Spleen (tissue), 11 donors: ENCODE measurements around the gene EHHADH. TPM values are rescaled to one million over a fixed set of nuclear protein-coding genes. Genes with fewer than 3 reads are reported as not detected.

Experiments
- DNase-seq: peaks from one replicate; pipeline ENCODE4 v3.0.0-alpha.2; 2020
- H3K27ac ChIP-seq, 8 donors: fragments of 200-600 bp; sonication (generic) in 7 of 8; 1 replicate in 4 of 8; 2 replicates in 4 of 8; pipeline versions ENCODE4 v1.5.0 to v1.8.0; 2016 to 2021; ENCODE audit warnings: inconsistent platforms in 4 of 8, mild to moderate bottlenecking in 4 of 8, moderate library complexity in 1 of 8
- H3K27me3 ChIP-seq, 7 donors: fragments of 200-600 bp; sonication (generic) in 6 of 7; replicated peaks in 1 of 7; 1 replicate in 4 of 7; 2 replicates in 3 of 7; pipeline versions ENCODE4 v1.5.0 to v1.8.0; 2016 to 2021; ENCODE audit warnings: inconsistent platforms in 3 of 7, mild to moderate bottlenecking in 1 of 7
- H3K36me3 ChIP-seq, 6 donors: fragments of 200-600 bp; sonication (generic) in 5 of 6; 1 replicate in 4 of 6; 2 replicates in 2 of 6; pipeline versions ENCODE4 v1.5.0 to v1.8.0; 2016 to 2021; ENCODE audit warnings: inconsistent platforms in 2 of 6
- H3K4me1 ChIP-seq, 6 donors: fragments of 200-600 bp; sonication (generic) in 5 of 6; 1 replicate in 3 of 6; 2 replicates in 3 of 6; pipeline versions ENCODE4 v1.5.0 to v1.8.0; 2016 to 2021; ENCODE audit warnings: inconsistent platforms in 3 of 6
- H3K4me3 ChIP-seq, 8 donors: fragments of 200-600 bp; sonication (generic) in 7 of 8; 1 replicate in 4 of 8; 2 replicates in 4 of 8; pipeline versions ENCODE4 v1.5.0 to v1.8.0; 2016 to 2021; ENCODE audit warnings: inconsistent platforms in 4 of 8, mild to moderate bottlenecking in 4 of 8, moderate library complexity in 2 of 8
- H3K9me3 ChIP-seq, 8 donors: fragments of 200-600 bp; sonication (generic) in 7 of 8; 1 replicate in 4 of 8; 2 replicates in 4 of 8; pipeline versions ENCODE4 v1.5.0 to v1.8.0; 2016 to 2021; ENCODE audit warnings: inconsistent platforms in 4 of 8
- POLR2A ChIP-seq, 3 donors: fragments of 450-650 bp; IDR thresholded peaks; one replicate each; pipeline ENCODE4 v1.5.1; 2017; ENCODE audit warnings: antibody characterized with exemption in 3 of 3, mild to moderate bottlenecking in 1 of 3
- POLR2AphosphoS5 ChIP-seq, 3 donors: sonication (generic); formaldehyde crosslinking; IDR thresholded peaks; one replicate each; pipeline ENCODE4 v1.5.1; 2017; ENCODE audit warnings: antibody characterized with exemption in 3 of 3
- WGBS, 5 donors: extraction: QIAGEN DNeasy Blood & Tissue Kit in 3 of 5; methylation state at CpG; one replicate each; pipeline versions ENCODE4 v1.1.5 to v1.1.7; 2013 to 2018; 5-methylcytosine and 5-hydroxymethylcytosine counted together
- intact Hi-C: fragments of 100-400 bp; cut with DNase I; formaldehyde crosslinking; loops from one replicate; pipeline ENCODE4 v1.15.0; 2023; ENCODE audit warnings: low total_unique reads
- polyA plus RNA-seq, 3 donors: library from polyadenylated mRNA; stranded (reverse); fragments of 200-250 nt; gene quantifications; one replicate each; pipeline ENCODE4 v1.2.1, GENCODE V29; 2013
- total RNA-seq, 7 donors: library from RNA; depleted of rRNA in 3 of 7; stranded (reverse); fragments of >200 nt in 3 of 7; fragmentation: NEBNext Ultra II Directional in 4 of 7; extraction: Animal tissue kit (Norgen Biotek cat#: 25700) in 4 of 7; gene quantifications; one replicate each; pipeline versions ENCODE4 v1.1.0 to v1.2.1, GENCODE V29; 2016 to 2021
- TF ChIP-seq, protein P1 (sequence below), 11 experiments: fragments of 200-600 bp in 7 of 11; fragments of 450-650 bp in 4 of 11; sonication (generic) in 4 of 11; IDR thresholded peaks in 8 of 11; conservative IDR thresholded peaks in 3 of 11; 1 replicate in 7 of 11; 2 replicates in 4 of 11; pipeline versions ENCODE4 v1.4.0 to v1.8.0; 2016 to 2021; ENCODE audit warnings: antibody characterized with exemption in 11 of 11, inconsistent platforms in 4 of 11, mild to moderate bottlenecking in 1 of 11
- donor health status: healthy with polysubstance abuse.
- donor health status: DM: no; HTN: no; CAD: no; lungs with moderate emphysema.
- donor health status: DM: no; HTN: no; CAD: no.
- donor health status: Bipolar disorder and iron deficiency.
- donor health status: healthy.
- donor health status: DM: no; HTN: no; CAD: no.
- donor health status: DM: yes; HTN: yes; CAD: no.

The EHHADH gene
- total and polyA plus RNA-seq, 10 donors: 1.3 to 18.9 (median 7.4) TPM

DNA sequence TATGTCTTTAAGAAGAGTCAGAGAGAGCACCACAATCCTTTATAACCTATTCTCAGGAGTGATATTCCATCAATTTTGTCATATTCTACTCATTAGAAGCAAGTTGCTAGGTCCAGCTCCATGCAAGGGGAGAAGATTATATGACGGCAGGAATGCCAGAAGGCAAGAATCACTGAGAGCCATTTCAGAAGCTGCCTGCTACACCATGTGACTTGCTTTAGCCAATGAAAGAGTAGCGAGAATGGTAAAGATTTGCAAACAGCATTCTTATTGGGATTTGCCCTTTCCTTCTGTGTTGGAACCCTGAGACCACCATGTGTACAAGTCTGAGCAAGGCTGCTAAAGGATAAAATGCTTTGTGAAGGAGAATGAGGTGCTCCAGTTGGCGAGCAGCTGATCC lies 96.5 kb downstream of the EHHADH start:
- 89 to 94% (median 92%) methylated on average over 3 of the region's 3 CpGs for WGBS, 5 donors
- H3K4me1 ChIP-seq: peaks cover 0 to 19% (median 13%) of the 10 kb centered on the region in 6 donors
- TF ChIP-seq POLR2AphosphoS5 (IDR thresholded peaks at IDR 0.05) (no peak), POLR2A (IDR thresholded peaks at IDR 0.05) (no peak)
- TF ChIP-seq, protein P1, sequence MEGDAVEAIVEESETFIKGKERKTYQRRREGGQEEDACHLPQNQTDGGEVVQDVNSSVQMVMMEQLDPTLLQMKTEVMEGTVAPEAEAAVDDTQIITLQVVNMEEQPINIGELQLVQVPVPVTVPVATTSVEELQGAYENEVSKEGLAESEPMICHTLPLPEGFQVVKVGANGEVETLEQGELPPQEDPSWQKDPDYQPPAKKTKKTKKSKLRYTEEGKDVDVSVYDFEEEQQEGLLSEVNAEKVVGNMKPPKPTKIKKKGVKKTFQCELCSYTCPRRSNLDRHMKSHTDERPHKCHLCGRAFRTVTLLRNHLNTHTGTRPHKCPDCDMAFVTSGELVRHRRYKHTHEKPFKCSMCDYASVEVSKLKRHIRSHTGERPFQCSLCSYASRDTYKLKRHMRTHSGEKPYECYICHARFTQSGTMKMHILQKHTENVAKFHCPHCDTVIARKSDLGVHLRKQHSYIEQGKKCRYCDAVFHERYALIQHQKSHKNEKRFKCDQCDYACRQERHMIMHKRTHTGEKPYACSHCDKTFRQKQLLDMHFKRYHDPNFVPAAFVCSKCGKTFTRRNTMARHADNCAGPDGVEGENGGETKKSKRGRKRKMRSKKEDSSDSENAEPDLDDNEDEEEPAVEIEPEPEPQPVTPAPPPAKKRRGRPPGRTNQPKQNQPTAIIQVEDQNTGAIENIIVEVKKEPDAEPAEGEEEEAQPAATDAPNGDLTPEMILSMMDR (IDR thresholded peaks at IDR 0.05 in 8 of 11, conservative IDR thresholded peaks at IDR 0.05 in 3 of 11): no peak
- H3K27ac ChIP-seq: no peak overlapping the region
- no peak for DNase-seq
- intact Hi-C loops: no loop called here
- no peak overlapping the region for H3K4me3 ChIP-seq
- peaks cover 4 to 47% (median 15%) of the 10 kb centered on the region in 7 donors for H3K27me3 ChIP-seq
- H3K36me3 ChIP-seq: no peaks in the 10 kb centered on the region
- no peaks in the 10 kb centered on the region for H3K9me3 ChIP-seq

DNA sequence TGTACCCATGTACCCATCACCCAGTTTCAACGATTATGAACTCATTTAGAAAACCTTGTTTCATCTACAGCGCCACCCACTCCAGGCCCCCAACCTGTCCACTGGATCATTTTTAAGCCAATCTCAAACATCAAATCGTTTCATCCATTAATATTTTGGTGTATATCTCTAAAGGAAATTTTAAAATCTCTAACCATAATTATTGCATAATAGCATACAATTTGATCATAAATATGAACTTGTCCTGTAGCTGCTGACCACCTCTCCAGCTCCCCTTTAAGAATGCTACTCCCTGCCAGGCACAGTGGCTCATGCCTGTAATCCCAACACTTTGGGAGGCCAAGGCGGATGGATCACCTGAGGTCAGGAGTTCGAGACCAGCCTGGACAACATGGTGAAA lies 98.2 kb downstream of the EHHADH start:
- H3K36me3 ChIP-seq: no peaks in the 10 kb centered on the region

GRCh38 chr3:185153861-185154629 lies 99.8 kb downstream of the EHHADH start:
- intact Hi-C loops: no loop called here
- peaks cover 4 to 80% (median 26%) of the 10 kb centered on the region in 7 donors for H3K27me3 ChIP-seq
- peaks cover 0 to 36% (median 18%) of the 10 kb centered on the region in 6 donors for H3K4me1 ChIP-seq
- WGBS, 5 donors: 78 to 89% (median 81%) methylated on average over 16 of the region's 16 CpGs
- H3K9me3 ChIP-seq: no peaks in the 10 kb centered on the region
- DNase-seq: no peak
- TF ChIP-seq POLR2A (IDR thresholded peaks at IDR 0.05): no peak
- TF ChIP-seq, protein P1 (IDR thresholded peaks at IDR 0.05 in 8 of 11, conservative IDR thresholded peaks at IDR 0.05 in 3 of 11): peak in 1 of 11 experiments; percentile 12
- H3K4me3 ChIP-seq: peak overlapping the region in 3 of 8 donors; percentile 54 to 79 (median 67)
- peak overlapping the region in 4 of 8 donors; percentile 2 to 36 (median 8) for H3K27ac ChIP-seq
- no peaks in the 10 kb centered on the region for H3K36me3 ChIP-seq

More for the DNA sequence above, 98.2 kb downstream of the EHHADH start:
- TF ChIP-seq POLR2A (IDR thresholded peaks at IDR 0.05) (no peak), POLR2AphosphoS5 (IDR thresholded peaks at IDR 0.05) (no peak)
- TF ChIP-seq, protein P1 (IDR thresholded peaks at IDR 0.05 in 8 of 11, conservative IDR thresholded peaks at IDR 0.05 in 3 of 11): no peak
- DNase-seq: no peak
- H3K4me1 ChIP-seq: peaks cover 0 to 36% (median 18%) of the 10 kb centered on the region in 6 donors
- 87 to 95% (median 92%) methylated on average over 5 of the region's 5 CpGs for WGBS, 5 donors
- no peaks in the 10 kb centered on the region for H3K9me3 ChIP-seq
- no peak overlapping the region for H3K4me3 ChIP-seq
- H3K27ac ChIP-seq: no peak overlapping the region
- intact Hi-C loops: no loop called here
- H3K27me3 ChIP-seq: peaks cover 4 to 64% (median 21%) of the 10 kb centered on the region in 7 donors

GRCh38 chr3:185153171-185153771 lies 100.6 kb downstream of the EHHADH start:
- Histone ChIP-seq H3K27me3 (peaks cover 4 to 88% (median 26%) of the 10 kb centered on the region in 7 donors), H3K4me3 (peak overlapping the region; percentile 30 to 79 (median 60)), H3K36me3 (no peaks in the 10 kb centered on the region), H3K4me1 (peaks cover 0 to 36% (median 18%) of the 10 kb centered on the region in 6 donors), H3K9me3 (no peaks in the 10 kb centered on the region), H3K27ac (peak overlapping the region; percentile 17 to 89 (median 82))
- intact Hi-C loops: no loop called here
- TF ChIP-seq POLR2A (IDR thresholded peaks at IDR 0.05) (no peak), POLR2AphosphoS5 (IDR thresholded peaks at IDR 0.05) (no peak)
- TF ChIP-seq, protein P1 (IDR thresholded peaks at IDR 0.05 in 8 of 11, conservative IDR thresholded peaks at IDR 0.05 in 3 of 11): no peak
- 1 to 5% (median 2%) methylated on average over 25 to 53 of the region's 53 CpGs for WGBS, 5 donors
- no peak for DNase-seq
